ENCODE measurements around the gene DGKD.
"Not testable (repeated sequence)": the region's sequence is repeated elsewhere in the genome, so short reads cannot be mapped to it uniquely, and the experiment has no call there.

The DGKD gene

DNA sequence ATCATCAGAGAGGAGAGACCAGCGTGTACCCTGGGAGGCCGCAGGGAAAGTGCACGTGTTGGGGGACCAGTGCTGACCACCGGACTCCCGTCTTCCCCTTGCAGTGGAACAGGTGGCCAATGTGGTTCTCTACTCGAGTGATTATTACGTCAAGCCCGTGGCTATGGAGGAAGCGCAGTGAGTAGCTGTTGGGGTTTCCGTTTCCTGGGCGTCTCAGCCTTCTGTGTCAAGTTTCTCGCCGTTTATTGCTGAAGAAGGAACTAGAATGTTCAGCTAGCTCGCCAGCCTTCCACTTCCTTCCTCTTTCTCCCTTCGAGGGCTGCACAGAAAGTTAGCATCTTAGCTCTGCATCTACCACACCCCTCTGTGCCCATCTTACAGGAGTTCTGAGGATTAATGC is 22.8 kb upstream of the DGKD start:
- Histone ChIP-seq H3K9ac (ENCODE audit: low read depth, low read length, poor library complexity, severe bottlenecking) (peak overlapping the region; percentile 15), H3K4me3 (ENCODE audit: low read length, poor library complexity, severe bottlenecking) (peak overlapping the region; percentile 32), H3K27me3 (ENCODE audit: insufficient read depth, low read length, poor library complexity, severe bottlenecking) (no peaks in the 10 kb centered on the region), H3K36me3 (ENCODE audit: insufficient read depth, low read length) (no peaks in the 10 kb centered on the region), H2AFZ (ENCODE audit: low read length) (peak overlapping the region; percentile 73), H4K20me1 (ENCODE audit: insufficient read depth, low read length, poor library complexity, severe bottlenecking) (no peaks in the 10 kb centered on the region), H3K79me2 (ENCODE audit: insufficient read depth, low read length) (no peaks in the 10 kb centered on the region), H3F3A (ENCODE audit: low read depth) (peaks cover 2% of the 10 kb centered on the region; the same call in 1 of the 2 replicates), H3K4me2 (ENCODE audit: low read depth, low read length, poor library complexity, severe bottlenecking) (peak overlapping the region; percentile 46), H3K9me3 (ENCODE audit: insufficient read depth, low read depth, low read length) (no peaks in the 10 kb centered on the region), H3K4me1 (ENCODE audit: insufficient read depth, low read length, poor library complexity, severe bottlenecking) (peaks cover 34% of the 10 kb centered on the region), H3K9me2 (replicated peaks; ENCODE audit: low read depth, low read length) (no peaks in the 10 kb centered on the region)
- TF ChIP-seq, protein P1, sequence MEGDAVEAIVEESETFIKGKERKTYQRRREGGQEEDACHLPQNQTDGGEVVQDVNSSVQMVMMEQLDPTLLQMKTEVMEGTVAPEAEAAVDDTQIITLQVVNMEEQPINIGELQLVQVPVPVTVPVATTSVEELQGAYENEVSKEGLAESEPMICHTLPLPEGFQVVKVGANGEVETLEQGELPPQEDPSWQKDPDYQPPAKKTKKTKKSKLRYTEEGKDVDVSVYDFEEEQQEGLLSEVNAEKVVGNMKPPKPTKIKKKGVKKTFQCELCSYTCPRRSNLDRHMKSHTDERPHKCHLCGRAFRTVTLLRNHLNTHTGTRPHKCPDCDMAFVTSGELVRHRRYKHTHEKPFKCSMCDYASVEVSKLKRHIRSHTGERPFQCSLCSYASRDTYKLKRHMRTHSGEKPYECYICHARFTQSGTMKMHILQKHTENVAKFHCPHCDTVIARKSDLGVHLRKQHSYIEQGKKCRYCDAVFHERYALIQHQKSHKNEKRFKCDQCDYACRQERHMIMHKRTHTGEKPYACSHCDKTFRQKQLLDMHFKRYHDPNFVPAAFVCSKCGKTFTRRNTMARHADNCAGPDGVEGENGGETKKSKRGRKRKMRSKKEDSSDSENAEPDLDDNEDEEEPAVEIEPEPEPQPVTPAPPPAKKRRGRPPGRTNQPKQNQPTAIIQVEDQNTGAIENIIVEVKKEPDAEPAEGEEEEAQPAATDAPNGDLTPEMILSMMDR (conservative IDR thresholded peaks at IDR 0.05; ENCODE audit: low read length), result no peak
- TF ChIP-seq EZH2phosphoT487 (IDR thresholded peaks at IDR 0.05; ENCODE audit: borderline replicate concordance), result no peak

DNA sequence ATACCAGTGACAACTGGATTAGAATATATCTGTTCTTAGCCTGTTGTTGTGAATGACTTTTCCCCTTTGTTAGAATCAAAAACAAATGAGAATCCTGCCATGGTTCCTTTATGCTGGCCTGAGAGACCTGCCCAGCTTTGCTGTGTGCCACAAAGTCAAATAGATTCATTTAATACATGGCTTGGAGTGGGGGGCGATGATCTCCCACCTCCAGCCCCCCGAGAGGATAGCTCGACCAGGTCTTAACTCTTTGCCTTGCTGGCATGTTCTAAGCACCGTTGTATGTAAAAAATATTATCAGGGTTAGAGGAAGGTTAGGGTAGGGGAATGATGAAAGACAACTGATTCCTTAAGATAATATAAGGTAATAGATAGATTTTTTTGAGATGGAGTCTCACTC is 22.2 kb upstream of the DGKD start:
- Histone ChIP-seq H3K36me3 (ENCODE audit: insufficient read depth, low read length) (no peaks in the 10 kb centered on the region), H3K9me3 (ENCODE audit: insufficient read depth, low read depth, low read length) (no peaks in the 10 kb centered on the region), H4K20me1 (ENCODE audit: insufficient read depth, low read length, poor library complexity, severe bottlenecking) (no peaks in the 10 kb centered on the region), H3K79me2 (ENCODE audit: insufficient read depth, low read length) (no peaks in the 10 kb centered on the region), H3K9ac (ENCODE audit: low read depth, low read length, poor library complexity, severe bottlenecking) (peak overlapping the region; percentile 15), H2AFZ (ENCODE audit: low read length) (peak overlapping the region; percentile 73), H3K9me2 (replicated peaks; ENCODE audit: low read depth, low read length) (no peaks in the 10 kb centered on the region), H3K27me3 (ENCODE audit: insufficient read depth, low read length, poor library complexity, severe bottlenecking) (no peaks in the 10 kb centered on the region), H3K4me3 (ENCODE audit: low read length, poor library complexity, severe bottlenecking) (peak overlapping the region; percentile 32), H3F3A (ENCODE audit: low read depth) (peaks cover 2% of the 10 kb centered on the region; the same call in 1 of the 2 replicates), H3K4me2 (ENCODE audit: low read depth, low read length, poor library complexity, severe bottlenecking) (peak overlapping the region; percentile 46), H3K4me1 (ENCODE audit: insufficient read depth, low read length, poor library complexity, severe bottlenecking) (peaks cover 34% of the 10 kb centered on the region)
- no peak for TF ChIP-seq EZH2phosphoT487 (IDR thresholded peaks at IDR 0.05; ENCODE audit: borderline replicate concordance)
- TF ChIP-seq, protein P1 (conservative IDR thresholded peaks at IDR 0.05; ENCODE audit: low read length), result no peak

DNA sequence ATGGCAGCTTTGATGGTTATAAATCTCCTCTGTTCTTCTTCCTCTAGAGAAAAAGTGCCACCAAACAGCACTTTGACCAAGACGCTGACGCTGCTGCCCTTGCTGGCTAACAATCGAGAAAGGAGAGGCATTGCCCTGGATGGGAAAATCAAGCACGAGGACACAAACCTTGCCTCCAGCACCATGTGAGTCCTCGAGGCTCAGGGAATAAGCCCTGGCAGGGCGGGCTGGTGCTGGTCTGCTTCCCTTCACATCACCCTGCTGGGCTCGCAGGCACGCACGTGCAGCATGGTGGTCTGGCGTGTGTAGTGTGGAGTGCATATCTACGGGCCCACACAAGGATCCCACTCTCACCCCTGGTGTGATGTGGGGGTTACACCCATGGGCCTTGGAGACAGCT is 19.4 kb upstream of the DGKD start:
- Histone ChIP-seq H3K79me2 (ENCODE audit: insufficient read depth, low read length) (no peaks in the 10 kb centered on the region), H3K4me3 (ENCODE audit: low read length, poor library complexity, severe bottlenecking) (no peak overlapping the region), H3F3A (ENCODE audit: low read depth) (peaks cover 2% of the 10 kb centered on the region; the same call in 1 of the 2 replicates), H4K20me1 (ENCODE audit: insufficient read depth, low read length, poor library complexity, severe bottlenecking) (no peaks in the 10 kb centered on the region), H3K9me2 (replicated peaks; ENCODE audit: low read depth, low read length) (no peaks in the 10 kb centered on the region), H3K9me3 (ENCODE audit: insufficient read depth, low read depth, low read length) (no peaks in the 10 kb centered on the region), H3K27me3 (ENCODE audit: insufficient read depth, low read length, poor library complexity, severe bottlenecking) (no peaks in the 10 kb centered on the region), H3K4me2 (ENCODE audit: low read depth, low read length, poor library complexity, severe bottlenecking) (no peak overlapping the region), H3K36me3 (ENCODE audit: insufficient read depth, low read length) (no peaks in the 10 kb centered on the region), H2AFZ (ENCODE audit: low read length) (no peak overlapping the region), H3K4me1 (ENCODE audit: insufficient read depth, low read length, poor library complexity, severe bottlenecking) (peaks cover 32% of the 10 kb centered on the region), H3K9ac (ENCODE audit: low read depth, low read length, poor library complexity, severe bottlenecking) (no peak overlapping the region)
- TF ChIP-seq EZH2phosphoT487 (IDR thresholded peaks at IDR 0.05; ENCODE audit: borderline replicate concordance), result no peak
- TF ChIP-seq, protein P1 (conservative IDR thresholded peaks at IDR 0.05; ENCODE audit: low read length), result no peak

DNA sequence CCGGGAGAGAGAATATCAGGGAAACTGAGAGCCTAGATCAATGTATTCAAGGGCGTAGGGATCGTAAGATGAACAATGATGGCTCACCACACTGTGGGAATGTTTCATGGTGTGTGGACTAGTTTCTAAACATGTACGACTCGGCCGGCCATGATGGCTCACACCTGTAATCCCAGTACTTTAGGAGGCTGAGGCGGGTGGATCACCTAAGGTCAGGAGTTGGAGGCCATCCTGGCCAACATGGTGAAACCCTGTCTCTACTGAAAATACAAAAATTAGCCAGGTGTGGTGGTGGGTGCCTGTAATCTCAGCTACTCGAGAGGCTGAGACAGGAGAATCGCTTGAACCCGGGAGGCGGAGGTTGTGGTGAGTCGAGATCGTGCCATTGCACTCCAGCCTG is 18.2 kb upstream of the DGKD start:
- H3K79me2 ChIP-seq (ENCODE audit: insufficient read depth, low read length); H3F3A ChIP-seq (ENCODE audit: low read depth); H2AFZ ChIP-seq (ENCODE audit: low read length); H3K4me3 ChIP-seq (ENCODE audit: low read length, poor library complexity, severe bottlenecking); H4K20me1 ChIP-seq (ENCODE audit: insufficient read depth, low read length, poor library complexity, severe bottlenecking); H3K9ac ChIP-seq (ENCODE audit: low read depth, low read length, poor library complexity, severe bottlenecking); H3K4me2 ChIP-seq (ENCODE audit: low read depth, low read length, poor library complexity, severe bottlenecking); H3K36me3 ChIP-seq (ENCODE audit: insufficient read depth, low read length); H3K27me3 ChIP-seq (ENCODE audit: insufficient read depth, low read length, poor library complexity, severe bottlenecking); H3K9me3 ChIP-seq (ENCODE audit: insufficient read depth, low read depth, low read length); H3K9me2 ChIP-seq (replicated peaks; ENCODE audit: low read depth, low read length): not testable (repeated sequence)
- peaks cover 26% of the 10 kb centered on the region for H3K4me1 ChIP-seq (ENCODE audit: insufficient read depth, low read length, poor library complexity, severe bottlenecking)

All from Loucy (cell line).